ENCODE measurements around the gene UNC80. TPM values are rescaled to one million over a fixed set of nuclear protein-coding genes. Genes with fewer than 3 reads are reported as not detected.

Gene UNC80
- total and polyA plus RNA-seq, 2 of the 13 experiments (the other 11 are each of a cell fraction or from before 2014, with no cell fraction given): not detected

- TF ChIP-seq ZNF512 (CRISPR knock-in tag; IDR thresholded peaks at IDR 0.05) (no peak), NR2F2 (IDR thresholded peaks at IDR 0.05; ENCODE audit: borderline replicate concordance, low read depth) (no peak), MAZ (IDR thresholded peaks at IDR 0.05; ENCODE audit: borderline replicate concordance, low read depth, low read length) (peak; percentile 59; the same call in 1 of the 2 replicates), MAZ (CRISPR knock-in tag; IDR thresholded peaks at IDR 0.05; ENCODE audit: low read depth) (peak; percentile 75), ZNF841 (CRISPR knock-in tag; IDR thresholded peaks at IDR 0.05; ENCODE audit: borderline replicate concordance) (peak; percentile 87; the same call in 1 of the 2 replicates), AKAP8 (CRISPR knock-in tag; IDR thresholded peaks at IDR 0.05) (peak; percentile 45; the same call in 1 of the 2 replicates), MTA3 (CRISPR knock-in tag; IDR thresholded peaks at IDR 0.05) (0 out of 2 replicates have a peak, but pooled peaks have one; percentile 75), HMGXB3 (CRISPR knock-in tag; IDR thresholded peaks at IDR 0.05; ENCODE audit: borderline replicate concordance) (peak; percentile 96), ZNF749 (CRISPR knock-in tag; IDR thresholded peaks at IDR 0.05; ENCODE audit: borderline replicate concordance) (peak; percentile 98), ZNF562 (CRISPR knock-in tag; IDR thresholded peaks at IDR 0.05; ENCODE audit: borderline replicate concordance) (0 out of 2 replicates have a peak, but pooled peaks have one; percentile 58), UBTF (CRISPR knock-in tag; IDR thresholded peaks at IDR 0.05) (peak; percentile 76), FOXK2 (IDR thresholded peaks at IDR 0.05) (no peak), CSRNP1 (CRISPR knock-in tag; IDR thresholded peaks at IDR 0.05) (no peak), IRF9 (CRISPR knock-in tag; IDR thresholded peaks at IDR 0.05; ENCODE audit: borderline replicate concordance) (peak; percentile 82)
These were observed at the start of gene UNC80 (continued) for GRCh38 chr2:209771474-209772289.
